ENCODE results near the gene AUTS2. TPM values are rescaled to one million over a fixed set of nuclear protein-coding genes. Genes with fewer than 3 reads are reported as not detected.

Gene AUTS2
- total RNA-seq, 1 donor from 2014 or later: 56.0 TPM

DNA sequence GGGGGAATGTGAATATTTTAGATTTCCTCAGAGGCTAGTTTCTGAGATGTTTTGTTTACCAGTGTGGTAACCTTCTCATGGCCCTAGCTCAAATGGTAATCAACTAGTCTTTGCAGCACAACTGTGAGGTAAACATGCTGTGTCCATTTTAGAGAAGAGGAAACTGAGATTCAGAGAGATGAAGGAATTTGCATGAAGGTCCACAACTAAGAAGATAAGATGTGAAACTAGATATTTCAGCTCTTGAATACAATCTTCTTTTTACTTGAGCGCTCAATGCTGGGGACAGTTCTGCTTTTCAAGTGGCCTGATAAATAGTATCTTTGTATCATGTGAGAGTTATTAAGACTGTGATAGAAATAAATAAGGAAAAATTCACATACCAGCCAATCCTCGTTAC is 245.4 kb downstream of the AUTS2 start:
- intact Hi-C loops (cut with DNase I): no loop called here

GRCh38 chr7:69844264-69844868 is 246.1 kb downstream of the AUTS2 start:
- DNase-seq (no peak), ATAC-seq (no peak)
- no peak for TF ChIP-seq CTCF (IDR thresholded peaks at IDR 0.05)
- Histone ChIP-seq H3K27me3 (no peaks in the 10 kb centered on the region), H3K4me3 (no peak overlapping the region), H3K27ac (no peak overlapping the region), H3K9me3 (no peaks in the 10 kb centered on the region), H3K36me3 (no peaks in the 10 kb centered on the region), H3K4me1 (no peaks in the 10 kb centered on the region)
- intact Hi-C loops (cut with DNase I): no loop called here

More for the DNA sequence above, 245.4 kb downstream of the AUTS2 start:
- H3K9me3 ChIP-seq: no peaks in the 10 kb centered on the region
- H3K27ac ChIP-seq: no peak overlapping the region
- DNase-seq (no peak), ATAC-seq (no peak)
- H3K4me1 ChIP-seq: no peaks in the 10 kb centered on the region
- no peak overlapping the region for H3K4me3 ChIP-seq
- no peak for TF ChIP-seq CTCF (IDR thresholded peaks at IDR 0.05)
- H3K36me3 ChIP-seq: no peaks in the 10 kb centered on the region
- no peaks in the 10 kb centered on the region for H3K27me3 ChIP-seq

DNA sequence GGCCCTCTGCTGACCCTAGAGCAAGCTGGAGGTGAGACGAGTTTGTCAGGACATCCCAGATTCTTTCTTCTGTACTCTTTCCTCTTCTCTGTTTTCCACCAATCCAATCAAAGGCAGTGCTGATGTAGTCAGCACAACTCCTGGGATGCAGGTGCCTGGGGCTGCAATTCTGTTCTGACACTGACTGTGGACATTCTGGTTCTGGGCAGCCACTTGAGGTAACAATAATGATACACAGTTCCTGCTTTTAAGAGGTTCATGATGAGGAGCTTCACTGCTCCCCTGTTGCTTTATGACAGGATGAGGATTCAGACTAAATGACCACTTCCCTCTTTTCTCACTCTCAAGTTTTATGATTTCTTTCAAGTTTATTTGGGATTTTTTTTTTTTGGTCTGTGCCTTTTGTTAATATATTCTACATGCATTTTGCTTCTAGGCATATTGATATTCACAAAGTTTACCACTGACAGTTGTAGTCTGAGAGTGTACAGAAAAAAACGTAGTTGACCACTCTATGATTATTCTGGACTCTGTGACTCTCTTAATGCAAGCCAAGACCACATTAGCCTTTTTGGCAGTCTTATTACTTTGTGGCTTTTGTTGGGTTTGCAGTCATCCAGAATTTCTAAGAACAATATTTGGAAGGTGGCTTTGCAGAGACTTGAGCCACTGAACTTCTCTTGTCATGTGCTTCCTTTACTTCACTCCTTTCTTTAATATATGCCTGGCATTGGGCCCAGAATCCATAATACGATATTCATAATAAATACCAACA is 247.6 kb downstream of the AUTS2 start:
- intact Hi-C loops (cut with DNase I): no loop called here

GRCh38 chr7:69847921-69848612 is 249.8 kb downstream of the AUTS2 start:
- Histone ChIP-seq H3K4me3 (no peak overlapping the region), H3K36me3 (no peaks in the 10 kb centered on the region), H3K27ac (no peak overlapping the region), H3K4me1 (no peaks in the 10 kb centered on the region), H3K27me3 (no peaks in the 10 kb centered on the region), H3K9me3 (no peaks in the 10 kb centered on the region)
- no peak for DNase-seq
- intact Hi-C loops (cut with DNase I): no loop called here
- ATAC-seq: no peak
- no peak for TF ChIP-seq CTCF (IDR thresholded peaks at IDR 0.05)

More for the DNA sequence above, 247.6 kb downstream of the AUTS2 start:
- ATAC-seq (no peak), DNase-seq (no peak)
- no peak for TF ChIP-seq CTCF (IDR thresholded peaks at IDR 0.05)
- Histone ChIP-seq H3K9me3 (no peaks in the 10 kb centered on the region), H3K4me3 (no peak overlapping the region), H3K36me3 (no peaks in the 10 kb centered on the region), H3K4me1 (no peaks in the 10 kb centered on the region), H3K27me3 (no peaks in the 10 kb centered on the region), H3K27ac (no peak overlapping the region)

DNA sequence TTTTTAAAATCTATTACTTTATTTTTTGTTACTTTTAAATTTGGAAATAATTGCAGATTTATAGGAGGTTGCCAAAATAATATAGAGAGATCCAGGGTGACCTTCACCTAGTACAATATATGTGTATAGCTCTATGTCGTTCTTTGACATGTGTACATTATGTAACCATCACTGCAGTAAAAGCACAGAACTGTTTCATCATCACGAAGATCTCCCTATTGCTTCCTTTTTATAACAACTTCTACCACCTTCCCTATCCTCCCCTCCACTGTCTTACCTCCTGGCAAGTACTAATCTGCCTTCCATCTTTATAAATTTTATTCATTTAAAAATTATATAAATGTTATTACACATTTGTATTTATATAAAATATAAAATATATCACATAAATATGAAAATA is 251.0 kb downstream of the AUTS2 start:
- DNase-seq (no peak), ATAC-seq (no peak)
- Histone ChIP-seq H3K27ac (no peak overlapping the region), H3K36me3 (no peaks in the 10 kb centered on the region), H3K9me3 (no peaks in the 10 kb centered on the region), H3K4me1 (no peaks in the 10 kb centered on the region), H3K27me3 (no peaks in the 10 kb centered on the region), H3K4me3 (no peak overlapping the region)
- no peak for TF ChIP-seq CTCF (IDR thresholded peaks at IDR 0.05)
- intact Hi-C loops (cut with DNase I): no loop called here
